H1 (cell line): ENCODE measurements around the gene TRIM77. TPM values are rescaled to one million over a fixed set of nuclear protein-coding genes. Genes with fewer than 3 reads are reported as not detected.
"Not testable (repeated sequence)": the region's sequence is repeated elsewhere in the genome, so short reads cannot be mapped to it uniquely, and the experiment has no call there.

Experiments
- CTCF ChIA-PET: fragments of 300-600 bp; sonication (Branson Sonifier 250); formaldehyde crosslinking; loops from one replicate; lab custom pipeline; 2021; ENCODE audit not compliant: partially characterized antibody; lab: Charles Lee
- POLR2A ChIA-PET: fragments of 300-600 bp; sonication (Branson Sonifier 250); formaldehyde crosslinking; loops from one replicate; lab custom pipeline; 2021; ENCODE audit warnings: inconsistent platforms; ENCODE audit not compliant: partially characterized antibody; lab: Charles Lee
- DNase-seq, 2 experiments: peaks; one replicate each; pipeline versions ENCODE4 v3.0.0 to v3.0.0-alpha.2; 2010 to 2022; ENCODE audit warnings: low spot score in 2 of 2, low read depth in 1 of 2, mixed read lengths in 1 of 2
- FAIRE-seq: peaks from 2 replicates; lab custom pipeline; 2011; peaks lifted over from hg19 to GRCh38; lab: Jason Lieb, UNC
- H2AFZ ChIP-seq: 2 replicates; pipeline ENCODE4 v1.8.1; 2012; ENCODE audit warnings: low read length, inconsistent platforms
- H2AK5ac ChIP-seq: 2 replicates; pipeline ENCODE4 v1.6.1; 2013; ENCODE audit warnings: low read depth, low read length
- H2BK120ac ChIP-seq: replicated peaks from 2 replicates; pipeline ENCODE3; 2013; ENCODE audit warnings: low read depth, low read length, inconsistent platforms
- H2BK12ac ChIP-seq: 2 replicates; pipeline ENCODE4 v1.6.1; 2013; ENCODE audit warnings: low read depth, low read length
- H2BK15ac ChIP-seq: 2 replicates; pipeline ENCODE4 v1.6.1; 2013; ENCODE audit warnings: low read length
- H2BK20ac ChIP-seq: 2 replicates; pipeline ENCODE4 v1.6.1; 2013; ENCODE audit warnings: low read length
- H2BK5ac ChIP-seq: 2 replicates; pipeline ENCODE4 v1.6.1; 2013; ENCODE audit warnings: low read depth, low read length
- H3K14ac ChIP-seq: 2 replicates; pipeline ENCODE4 v1.6.1; 2013; ENCODE audit warnings: inconsistent platforms; ENCODE audit not compliant: insufficient read length
- H3K18ac ChIP-seq: 2 replicates; pipeline ENCODE4 v1.6.1; 2013; ENCODE audit warnings: low read length; ENCODE audit errors: extremely low read depth
- H3K23ac ChIP-seq: 2 replicates; pipeline ENCODE4 v1.6.1; 2013; ENCODE audit warnings: inconsistent platforms; ENCODE audit not compliant: insufficient read length
- H3K23me2 ChIP-seq: 2 replicates; pipeline ENCODE4 v1.6.1; 2013; ENCODE audit warnings: low read depth, low read length
- H3K27ac ChIP-seq: 2 replicates; pipeline ENCODE4 v1.6.1; 2011; ENCODE audit warnings: low read depth, low read length, inconsistent platforms
- H3K27me3 ChIP-seq, 4 experiments: replicated peaks in 1 of 4; 1 replicate in 1 of 4; 2 replicates in 3 of 4; pipeline versions ENCODE4 v1.6.1 to v1.8.1; 2011 to 2013; ENCODE audit warnings: low read length in 3 of 4, mild to moderate bottlenecking in 3 of 4, inconsistent platforms in 2 of 4, mixed read lengths in 2 of 4, moderate library complexity in 1 of 4; ENCODE audit not compliant: control insufficient read depth in 3 of 4, insufficient read depth in 3 of 4; ENCODE audit errors: extremely low read depth in 1 of 4
- H3K36me3 ChIP-seq, 4 experiments: 2 replicates each; pipeline versions ENCODE4 v1.6.1 to v1.8.1; 2011 to 2013; ENCODE audit warnings: mild to moderate bottlenecking in 4 of 4, low read length in 3 of 4, moderate library complexity in 2 of 4, control low read depth in 1 of 4, inconsistent platforms in 1 of 4; ENCODE audit not compliant: insufficient read depth in 4 of 4, control insufficient read depth in 2 of 4
- H3K4ac ChIP-seq: replicated peaks from 2 replicates; pipeline ENCODE3; 2013; ENCODE audit warnings: low read length, low read depth, mixed read lengths, inconsistent platforms; ENCODE audit not compliant: insufficient read length
- H3K4me1 ChIP-seq, 4 experiments: replicated peaks in 1 of 4; 1 replicate in 1 of 4; 2 replicates in 3 of 4; pipeline versions ENCODE4 v1.6.1 to v1.8.1; 2011 to 2013; ENCODE audit warnings: low read length in 3 of 4, inconsistent platforms in 2 of 4, mixed read lengths in 1 of 4; ENCODE audit not compliant: insufficient read depth in 4 of 4, control insufficient read depth in 3 of 4
- H3K4me2 ChIP-seq, 2 experiments: 2 replicates each; pipeline versions ENCODE4 v1.6.1 to v1.8.1; 2011 to 2013; ENCODE audit warnings: low read depth in 2 of 2, low read length in 2 of 2, control low read depth in 1 of 2, inconsistent platforms in 1 of 2, mild to moderate bottlenecking in 1 of 2; ENCODE audit not compliant: insufficient read depth in 1 of 2
- H3K4me3 ChIP-seq, 4 experiments: fragments of 200-600, 300-600 bp in 1 of 4; sonication (generic), shearing (Covaris generic), sonication (Bioruptor Twin) in 1 of 4; 2 replicates each; pipeline versions ENCODE4 v1.5.1 to v1.8.1; 2011 to 2016; ENCODE audit warnings: low read length in 4 of 4, low read depth in 3 of 4, control low read depth in 2 of 4, inconsistent platforms in 2 of 4, mild to moderate bottlenecking in 2 of 4, mixed read lengths in 1 of 4, moderate library complexity in 1 of 4; ENCODE audit not compliant: insufficient read depth in 2 of 4; ENCODE audit errors: extremely low read depth in 1 of 4
- H3K56ac ChIP-seq: replicated peaks from 2 replicates; pipeline ENCODE3; 2013; ENCODE audit warnings: low read depth, mild to moderate bottlenecking, mixed read lengths, low read length, inconsistent platforms; ENCODE audit not compliant: insufficient read length
- H3K79me1 ChIP-seq: 2 replicates; pipeline ENCODE4 v1.6.1; 2013; ENCODE audit warnings: low read depth, low read length, control low read depth
- H3K79me2 ChIP-seq, 2 experiments: 2 replicates each; pipeline versions ENCODE4 v1.6.1 to v1.8.1; 2012 to 2013; ENCODE audit warnings: low read length in 2 of 2, mild to moderate bottlenecking in 2 of 2, inconsistent platforms in 1 of 2; ENCODE audit not compliant: insufficient read depth in 2 of 2, control insufficient read depth in 1 of 2
- H3K9ac ChIP-seq, 4 experiments: replicated peaks in 1 of 4; 1 replicate in 1 of 4; 2 replicates in 3 of 4; pipeline versions ENCODE4 v1.6.1 to v1.8.1; 2011 to 2013; ENCODE audit warnings: low read depth in 3 of 4, low read length in 3 of 4, control low read depth in 2 of 4, mild to moderate bottlenecking in 2 of 4, moderate library complexity in 2 of 4, inconsistent platforms in 1 of 4; ENCODE audit errors: extremely low read depth in 1 of 4
- H3K9me3 ChIP-seq, 2 experiments: 2 replicates each; pipeline versions ENCODE4 v1.6.1 to v1.8.1; 2012 to 2013; ENCODE audit warnings: mild to moderate bottlenecking in 2 of 2, moderate library complexity in 2 of 2, control low read depth in 1 of 2, inconsistent platforms in 1 of 2, low read depth in 1 of 2, low read length in 1 of 2, mixed read lengths in 1 of 2; ENCODE audit not compliant: insufficient read depth in 2 of 2
- H4K20me1 ChIP-seq, 2 experiments: replicated peaks in 1 of 2; 2 replicates each; pipeline versions ENCODE3 to v1.8.1; 2011 to 2013; ENCODE audit warnings: inconsistent platforms in 2 of 2, low read length in 2 of 2, mild to moderate bottlenecking in 1 of 2; ENCODE audit not compliant: insufficient read depth in 2 of 2, control insufficient read depth in 1 of 2
- H4K5ac ChIP-seq: 2 replicates; pipeline ENCODE4 v1.6.1; 2013; ENCODE audit warnings: low read length, low read depth, mixed read lengths, inconsistent platforms; ENCODE audit not compliant: insufficient read length
- H4K8ac ChIP-seq: 2 replicates; pipeline ENCODE4 v1.8.0; 2013; ENCODE audit warnings: mild to moderate bottlenecking, moderate library complexity, low read length, inconsistent platforms; ENCODE audit not compliant: insufficient read depth; ENCODE audit errors: extremely low read depth
- H4K91ac ChIP-seq: replicated peaks from 2 replicates; pipeline ENCODE3; 2013; ENCODE audit warnings: low read length, mixed read lengths, inconsistent platforms; ENCODE audit not compliant: insufficient read length
- WGBS, 2 experiments: shearing (Covaris generic) in 1 of 2; methylation state at CpG; one replicate each; pipeline versions ENCODE4 v1.1.6 to v1.1.7; 2013 to 2015; ENCODE audit warnings: low lambda C conversion rate in 2 of 2, mixed read lengths in 2 of 2, inconsistent platforms in 1 of 2, low coverage in 1 of 2, missing lambda C conversion rate in 1 of 2; ENCODE audit not compliant: insufficient replicate concordance in 2 of 2, insufficient coverage in 1 of 2, insufficient read length in 1 of 2; ENCODE audit errors: extremely low coverage in 1 of 2, missing lambda C conversion rate in 1 of 2; 5-methylcytosine and 5-hydroxymethylcytosine counted together
- polyA plus RNA-seq, 7 experiments: library from polyadenylated mRNA; depleted of rRNA in 3 of 7; stranded (reverse) in 5 of 7; unstranded in 2 of 7; fragments of >200 nt in 5 of 7; fragments of 200-250 nt in 2 of 7; gene quantifications; 1 replicate in 5 of 7; 2 replicates in 1 of 7; 4 replicates in 1 of 7; pipeline versions ENCODE4 v1.2.1 to v1.2.3, GENCODE V29; 2011 to 2013; ENCODE audit warnings: missing spikeins in 2 of 7, mixed read lengths in 2 of 7
- total RNA-seq: library from RNA; stranded (reverse); fragmentation: NEBNext Ultra II Directional; extraction: Animal tissue kit (Norgen Biotek cat#: 25700); gene quantifications from 2 replicates; pipeline ENCODE4 v1.2.1, GENCODE V29; 2021

The TRIM77 gene
- total and polyA plus RNA-seq, 2 of the 8 experiments (the other 6 are each of a cell fraction or from before 2014, with no cell fraction given): not detected

DNA sequence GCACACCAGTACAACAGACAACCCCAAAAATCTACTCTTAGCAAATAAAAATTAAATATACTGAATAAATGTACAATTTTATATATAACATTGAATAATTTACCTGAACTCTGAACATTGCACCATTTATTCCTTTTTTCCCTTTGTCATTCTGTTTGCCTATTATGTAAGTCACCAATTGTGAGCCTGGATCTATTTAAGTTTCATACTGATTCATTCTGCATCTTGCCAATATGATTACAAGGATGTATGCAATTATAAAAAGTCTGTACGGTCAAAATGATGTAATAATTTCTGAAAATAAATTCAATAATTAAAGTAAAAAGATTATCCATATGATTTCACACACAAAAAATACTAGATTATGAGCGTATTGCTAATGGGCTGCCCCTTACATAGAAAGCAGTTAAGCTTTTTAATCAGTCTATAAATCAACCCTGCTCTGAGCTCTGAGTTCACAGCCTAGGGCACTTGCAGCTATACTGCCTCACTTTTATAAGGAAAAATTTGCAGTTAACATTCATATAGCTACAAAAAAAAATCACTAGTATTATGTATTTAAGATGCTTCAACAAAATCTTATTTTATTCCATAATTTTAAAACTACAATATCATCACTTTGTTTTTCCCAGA lies 14.9 kb downstream of the TRIM77 start:
- H3K79me1 ChIP-seq, H3K4me2 ChIP-seq, H4K91ac ChIP-seq, CTCF ChIA-PET, H3K18ac ChIP-seq, H3K9ac ChIP-seq, H3K14ac ChIP-seq, H3K36me3 ChIP-seq, H3K4me3 ChIP-seq, H3K27ac ChIP-seq, H3K27me3 ChIP-seq, H2BK20ac ChIP-seq, H2AFZ ChIP-seq, H4K8ac ChIP-seq, H3K4ac ChIP-seq, H3K23ac ChIP-seq, FAIRE-seq, H2BK5ac ChIP-seq, H4K5ac ChIP-seq, H2AK5ac ChIP-seq, H2BK120ac ChIP-seq, H3K56ac ChIP-seq, H3K4me1 ChIP-seq, H2BK15ac ChIP-seq, H2BK12ac ChIP-seq, POLR2A ChIA-PET, H3K9me3 ChIP-seq, DNase-seq, H3K23me2 ChIP-seq, H4K20me1 ChIP-seq, H3K79me2 ChIP-seq: not testable (repeated sequence)
- WGBS, 2 experiments: 88% methylated on average over 2 of the region's 2 CpGs; no CpG with 5 or more reads in 1 of the 2 experiments

DNA sequence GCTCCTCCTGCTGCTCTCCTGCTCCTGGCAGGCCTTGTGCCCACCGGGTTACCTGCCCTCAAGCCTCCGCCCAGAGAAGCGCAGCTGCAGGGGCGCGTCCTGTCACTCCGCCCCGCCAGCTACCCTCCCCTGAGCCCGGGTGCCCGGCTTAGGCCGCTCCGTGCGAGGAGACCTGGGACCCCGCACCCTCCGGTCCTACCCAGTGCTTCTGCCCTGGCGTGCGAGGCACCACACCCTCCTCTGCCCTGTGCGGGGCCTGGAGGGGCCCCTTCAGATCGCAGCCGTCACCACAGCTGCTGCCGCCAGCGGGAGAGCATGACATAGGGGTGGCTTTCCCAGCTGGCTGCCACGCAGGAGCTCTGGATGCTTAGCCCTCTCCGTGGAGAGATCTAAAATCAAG lies 20.1 kb downstream of the TRIM77 start:
- H3K27ac ChIP-seq, H4K20me1 ChIP-seq, H2BK20ac ChIP-seq, H3K9me3 ChIP-seq, FAIRE-seq, H3K79me2 ChIP-seq, H3K56ac ChIP-seq, H2BK5ac ChIP-seq, H2BK120ac ChIP-seq, H3K27me3 ChIP-seq, H2AK5ac ChIP-seq, H3K36me3 ChIP-seq, H3K9ac ChIP-seq, H3K4me3 ChIP-seq, CTCF ChIA-PET, H4K5ac ChIP-seq, H2BK15ac ChIP-seq, H2AFZ ChIP-seq, H3K23ac ChIP-seq, H3K4me1 ChIP-seq, H2BK12ac ChIP-seq, POLR2A ChIA-PET, H3K18ac ChIP-seq, H3K23me2 ChIP-seq, H4K8ac ChIP-seq, DNase-seq, H3K79me1 ChIP-seq, H3K14ac ChIP-seq, H4K91ac ChIP-seq, H3K4me2 ChIP-seq, H3K4ac ChIP-seq: not testable (repeated sequence)
- WGBS, 2 experiments: 94% methylated on average over 23 of the region's 23 CpGs; no CpG with 5 or more reads in 1 of the 2 experiments
